Esophagus (tissue), 2 donors: ENCODE data around the gene HAUS3. TPM values are rescaled to one million over a fixed set of nuclear protein-coding genes. Genes with fewer than 3 reads are reported as not detected.

ENCODE experiments used
- H3K27ac ChIP-seq, 2 donors: one replicate each; pipeline ENCODE4 v1.5.1; 2013; ENCODE audit warnings: low read depth in 2 of 2, mild to moderate bottlenecking in 2 of 2, inconsistent platforms in 1 of 2, low read length in 1 of 2, moderate library complexity in 1 of 2
- H3K27me3 ChIP-seq, 2 donors: one replicate each; pipeline ENCODE4 v1.6.1; 2013; ENCODE audit warnings: low read length in 2 of 2, control low read depth in 1 of 2, mild to moderate bottlenecking in 1 of 2; ENCODE audit not compliant: insufficient read depth in 2 of 2, control insufficient read depth in 1 of 2
- H3K36me3 ChIP-seq, 2 donors: one replicate each; pipeline ENCODE4 v1.6.1; 2013; ENCODE audit warnings: low read length in 1 of 2; ENCODE audit not compliant: control insufficient read depth in 2 of 2, insufficient read depth in 2 of 2
- H3K4me1 ChIP-seq, 2 donors: one replicate each; pipeline ENCODE4 v1.6.1; 2013; ENCODE audit warnings: low read length in 1 of 2; ENCODE audit not compliant: control insufficient read depth in 2 of 2, insufficient read depth in 2 of 2
- H3K4me3 ChIP-seq, 2 donors: one replicate each; pipeline ENCODE4 v1.5.1; 2013; ENCODE audit warnings: low read length in 2 of 2, mild to moderate bottlenecking in 2 of 2, low read depth in 1 of 2, moderate library complexity in 1 of 2
- H3K9me3 ChIP-seq, 2 donors: one replicate each; pipeline ENCODE4 v1.6.1; 2013; ENCODE audit warnings: mild to moderate bottlenecking in 2 of 2, low read depth in 1 of 2, low read length in 1 of 2, moderate library complexity in 1 of 2; ENCODE audit not compliant: control insufficient read depth in 2 of 2, insufficient read depth in 1 of 2
- WGBS, 2 donors: extraction: QIAGEN DNeasy Blood & Tissue Kit; methylation state at CpG; one replicate each; pipeline ENCODE4 v1.1.7; 2013; 5-methylcytosine and 5-hydroxymethylcytosine counted together
- polyA plus RNA-seq, 2 donors: library from polyadenylated mRNA; stranded (reverse); fragments of 200-250 nt; gene quantifications; one replicate each; pipeline ENCODE4 v1.2.3, GENCODE V29; 2013
- donor health status: healthy with polysubstance abuse.
- donor health status: Bipolar disorder and iron deficiency.

Gene HAUS3
- polyA plus RNA-seq, 2 donors: 5.0 to 8.1 TPM

- no peaks in the 10 kb centered on the region for H3K27me3 ChIP-seq
- peaks cover 0 to 2% of the 10 kb centered on the region in 2 donors for H3K9me3 ChIP-seq
- H3K36me3 ChIP-seq: no peaks in the 10 kb centered on the region
- no peak overlapping the region for H3K27ac ChIP-seq
- 78 to 86% methylated on average over 26 to 27 of the region's 27 CpGs for WGBS, 2 donors
- no peak overlapping the region for H3K4me3 ChIP-seq
- H3K4me1 ChIP-seq: no peaks in the 10 kb centered on the region
Observed at GRCh38 chr4:2285613-2286381, 43.9 kb upstream of the HAUS3 start.

GRCh38 chr4:2284934-2285612 lies 43.2 kb upstream of the HAUS3 start:
- no peaks in the 10 kb centered on the region for H3K36me3 ChIP-seq
- no peaks in the 10 kb centered on the region for H3K4me1 ChIP-seq
- H3K9me3 ChIP-seq: peaks cover 0 to 2% of the 10 kb centered on the region in 2 donors
- no peak overlapping the region for H3K4me3 ChIP-seq
- no peaks in the 10 kb centered on the region for H3K27me3 ChIP-seq
- H3K27ac ChIP-seq: no peak overlapping the region
- WGBS, 2 donors: 84 to 85% methylated on average over 15 of the region's 15 CpGs

GRCh38 chr4:2284161-2284933 lies 42.4 kb upstream of the HAUS3 start:
- 95 to 96% methylated on average over 23 of the region's 23 CpGs for WGBS, 2 donors
- Histone ChIP-seq H3K27ac (no peak overlapping the region), H3K4me3 (no peak overlapping the region), H3K9me3 (peaks cover 0 to 2% of the 10 kb centered on the region in 2 donors), H3K36me3 (no peaks in the 10 kb centered on the region), H3K4me1 (no peaks in the 10 kb centered on the region), H3K27me3 (no peaks in the 10 kb centered on the region)

DNA sequence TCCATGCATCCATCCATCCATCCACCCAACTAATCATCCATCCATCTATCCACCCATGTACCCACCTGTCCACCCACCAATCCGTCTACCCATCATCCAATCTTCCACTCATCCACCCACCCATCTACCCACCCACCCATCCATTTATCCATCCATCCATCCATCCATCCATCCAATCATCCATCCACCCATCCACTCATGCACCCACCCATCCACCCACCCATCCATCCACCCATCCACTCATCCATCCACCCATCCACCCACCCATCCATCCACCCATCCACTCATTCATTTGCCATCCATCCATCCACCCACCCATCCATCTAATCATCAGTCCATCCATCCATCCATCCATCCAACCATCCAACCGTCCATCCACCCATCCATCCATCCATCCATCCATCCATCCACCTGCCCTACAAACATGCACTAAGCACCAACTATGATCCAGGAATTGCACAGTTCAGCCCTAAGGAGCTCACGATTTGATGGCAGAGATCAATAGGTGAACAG lies 41.3 kb upstream of the HAUS3 start:
- Histone ChIP-seq H3K36me3 (no peaks in the 10 kb centered on the region), H3K4me1 (no peaks in the 10 kb centered on the region), H3K4me3 (no peak overlapping the region), H3K27ac (no peak overlapping the region), H3K27me3 (no peaks in the 10 kb centered on the region), H3K9me3 (peaks cover 0 to 2% of the 10 kb centered on the region in 2 donors)
- WGBS, 2 donors: 93 to 98% methylated on average over 3 of the region's 3 CpGs

DNA sequence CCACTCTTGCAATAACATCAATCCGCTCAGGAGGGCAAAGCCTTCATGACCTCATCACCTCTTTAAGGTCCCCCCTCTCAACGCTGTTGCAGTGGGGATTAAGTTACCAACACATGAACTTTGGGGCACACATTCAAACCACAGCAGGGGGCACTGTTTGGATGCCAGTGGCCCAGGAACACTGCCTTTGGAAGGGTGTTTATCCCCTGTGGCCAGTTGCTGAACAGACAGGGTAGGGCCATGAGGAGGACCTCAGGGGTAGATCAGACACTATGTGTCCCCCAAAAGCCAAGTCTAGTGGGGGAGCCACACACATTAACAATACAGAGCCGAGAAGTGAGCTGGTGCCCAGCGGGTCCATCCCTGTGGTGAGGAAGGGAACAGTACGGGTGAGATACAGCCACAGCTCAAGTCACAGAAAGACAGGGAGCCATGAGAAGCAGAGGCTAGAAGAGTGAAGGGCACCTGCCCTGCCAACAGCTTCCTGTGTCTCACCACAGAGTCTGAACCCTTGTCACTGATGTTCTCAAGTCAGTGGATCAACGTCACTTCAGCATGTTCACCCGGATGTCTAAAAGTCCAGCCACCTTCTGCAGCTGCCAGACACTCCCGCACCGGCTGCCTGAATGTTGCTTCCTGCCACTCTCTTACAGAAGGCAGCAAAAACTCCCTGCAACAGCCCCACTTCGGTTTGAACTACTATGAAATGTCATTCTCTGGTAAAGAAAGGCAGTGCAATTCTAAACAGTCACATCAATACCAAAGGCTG lies 39.8 kb upstream of the HAUS3 start:
- 62 to 72% methylated on average over 10 of the region's 10 CpGs for WGBS, 2 donors
- H3K36me3 ChIP-seq: no peaks in the 10 kb centered on the region
- H3K9me3 ChIP-seq: peaks cover 0 to 2% of the 10 kb centered on the region in 2 donors
- H3K27ac ChIP-seq: peak overlapping the region; percentile 16 to 17
- no peaks in the 10 kb centered on the region for H3K4me1 ChIP-seq
- H3K4me3 ChIP-seq: no peak overlapping the region
- H3K27me3 ChIP-seq: no peaks in the 10 kb centered on the region

- no peak overlapping the region for H3K27ac ChIP-seq
- 85% methylated on average over 13 of the region's 13 CpGs for WGBS, 2 donors
- H3K36me3 ChIP-seq: no peaks in the 10 kb centered on the region
- H3K4me3 ChIP-seq: no peak overlapping the region
- H3K9me3 ChIP-seq: peaks cover 0 to 2% of the 10 kb centered on the region in 2 donors
- no peaks in the 10 kb centered on the region for H3K4me1 ChIP-seq
- H3K27me3 ChIP-seq: no peaks in the 10 kb centered on the region
Observed at GRCh38 chr4:2280531-2281300, 38.8 kb upstream of the HAUS3 start.

GRCh38 chr4:2277956-2278355 lies 36.0 kb upstream of the HAUS3 start:
- WGBS, 2 donors: 96% methylated on average over 9 of the region's 9 CpGs
- H3K4me1 ChIP-seq: no peaks in the 10 kb centered on the region
- H3K9me3 ChIP-seq: no peaks in the 10 kb centered on the region
- no peaks in the 10 kb centered on the region for H3K36me3 ChIP-seq
- H3K27me3 ChIP-seq: no peaks in the 10 kb centered on the region
- H3K27ac ChIP-seq: no peak overlapping the region
- H3K4me3 ChIP-seq: no peak overlapping the region

DNA sequence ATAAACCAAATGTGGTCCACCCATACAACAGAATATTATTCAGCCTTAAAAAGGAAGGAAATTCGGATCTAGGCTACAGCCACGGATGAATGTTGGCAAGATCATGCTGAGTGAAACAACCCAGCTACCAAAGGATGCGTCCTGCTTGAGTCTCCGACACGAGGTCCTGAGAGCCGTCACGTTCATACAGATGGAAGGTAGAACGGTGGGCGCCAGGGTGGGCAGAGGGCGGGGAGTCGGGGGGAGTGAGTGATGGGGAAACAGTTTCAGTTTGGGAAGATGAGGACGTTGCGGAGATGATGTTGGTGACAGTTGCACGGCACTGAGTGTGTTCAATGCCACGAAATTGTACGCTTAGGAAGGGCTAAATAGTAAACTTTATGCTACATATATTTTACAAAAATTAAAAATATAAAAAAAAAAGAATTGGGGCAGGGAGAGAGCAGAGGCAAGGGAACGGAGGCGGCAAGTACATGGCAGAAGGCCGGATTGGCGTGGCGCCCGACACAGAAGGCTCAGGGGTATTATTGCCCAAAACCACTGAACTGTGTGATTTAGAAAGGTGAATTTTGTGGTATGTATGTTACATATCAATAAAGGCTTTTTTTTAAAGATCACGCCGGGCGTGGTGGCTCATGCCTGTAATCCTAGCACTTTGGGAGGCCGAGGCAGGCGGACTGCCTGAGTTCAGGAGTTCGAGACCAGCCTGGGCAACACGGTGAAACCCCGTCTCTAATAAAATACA lies 34.8 kb upstream of the HAUS3 start:
- Histone ChIP-seq H3K36me3 (no peaks in the 10 kb centered on the region), H3K27me3 (no peaks in the 10 kb centered on the region), H3K4me3 (no peak overlapping the region), H3K9me3 (no peaks in the 10 kb centered on the region), H3K4me1 (no peaks in the 10 kb centered on the region), H3K27ac (no peak overlapping the region)
- 95% methylated on average over 30 of the region's 30 CpGs for WGBS, 2 donors
